ENCODE measurements around the gene PIBF1.

GRCh38 chr13:72911981-72912380, 130.0 kb downstream of the PIBF1 start:
- TF ChIP-seq POLR2A (IDR thresholded peaks at IDR 0.05; ENCODE audit: low read depth, low read length), result no peak
- TF ChIP-seq CTCF (conservative IDR thresholded peaks at IDR 0.05; ENCODE audit: low read depth, low read length), result no peak
- no peak for TF ChIP-seq MXI1 (IDR thresholded peaks at IDR 0.05; ENCODE audit: borderline replicate concordance, low read depth, low read length)
- no peak for TF ChIP-seq USF2 (IDR thresholded peaks at IDR 0.05; ENCODE audit: low read depth, low read length)
- TF ChIP-seq CEBPB (IDR thresholded peaks at IDR 0.05; ENCODE audit: low read depth, low read length), result no peak
- no peak for TF ChIP-seq SMC3 (IDR thresholded peaks at IDR 0.05; ENCODE audit: low read depth, low read length)
- TF ChIP-seq RCOR1 (IDR thresholded peaks at IDR 0.05; ENCODE audit: insufficient replicate concordance, low read length), result no peak

Data from IMR-90 (cell line).